AG04450 (cell line): Measurements from ENCODE around the gene GRB10. TPM values are rescaled to one million over a fixed set of nuclear protein-coding genes. Genes with fewer than 3 reads are reported as not detected.

Experiments used
- CTCF ChIA-PET: fragments of 300-600, 350-600 bp; formaldehyde crosslinking; extraction: SDS; loops from one replicate; lab custom pipeline; 2022; ENCODE audit warnings: antibody characterized with exemption, inconsistent platforms; lab: Charles Lee
- POLR2A ChIA-PET: fragments of 350-600 bp; formaldehyde crosslinking; extraction: SDS; loops from one replicate; lab custom pipeline; 2021; ENCODE audit warnings: antibody characterized with exemption, inconsistent platforms; lab: Yijun Ruan, JAX
- DNase-seq: peaks from one replicate; pipeline ENCODE4 v3.0.0-alpha.2; 2011; ENCODE audit warnings: low read depth, low spot score
- H3K27ac ChIP-seq: one replicate; pipeline ENCODE4 v1.5.1; 2012; ENCODE audit warnings: low read depth, low read length, control low read depth
- H3K27me3 ChIP-seq: one replicate; pipeline ENCODE4 v1.6.0; 2012; ENCODE audit warnings: low read length; ENCODE audit not compliant: control insufficient read depth, insufficient read depth
- H3K4me3 ChIP-seq: 2 replicates; pipeline ENCODE4 v1.5.1; 2011; ENCODE audit warnings: mild to moderate bottlenecking, low read depth, low read length, control low read depth
- H3K9me3 ChIP-seq: 2 replicates; pipeline ENCODE4 v1.5.1; 2012; ENCODE audit warnings: low read length; ENCODE audit not compliant: control insufficient read depth, insufficient read depth
- polyA plus RNA-seq: library from polyadenylated mRNA; depleted of rRNA; stranded (reverse); fragments of >200 nt; gene quantifications from 2 replicates; pipeline ENCODE4 v1.2.3, GENCODE V29; 2011; rRNA removed
- TF ChIP-seq, protein P1 (sequence below): IDR thresholded peaks from 2 replicates; pipeline ENCODE4 v1.5.1; 2011; ENCODE audit warnings: low read depth, low read length, control low read depth, inconsistent platforms

Gene GRB10
- polyA plus RNA-seq, 1 experiment = 8.0 TPM

DNA sequence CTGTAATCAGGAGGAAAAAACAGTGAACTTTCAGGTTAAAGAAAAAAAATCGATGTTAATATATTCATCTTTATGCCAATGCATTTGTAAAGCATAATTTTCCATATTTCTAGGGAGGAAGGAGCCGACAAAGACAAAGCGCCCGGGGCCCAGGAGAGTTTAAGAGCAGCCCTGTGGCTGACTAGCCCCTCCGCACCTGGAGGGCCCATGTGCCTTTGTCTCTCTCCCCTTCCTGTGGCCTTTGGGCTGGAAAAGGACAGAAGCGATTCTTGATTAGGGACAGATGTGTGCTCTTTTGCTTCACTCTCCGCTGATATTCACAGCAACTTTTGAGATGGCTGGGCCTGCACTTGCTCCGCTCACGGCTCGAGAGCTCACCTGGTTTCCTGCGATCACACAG lies 240.6 kb downstream of the GRB10 start:
- TF ChIP-seq, protein P1, sequence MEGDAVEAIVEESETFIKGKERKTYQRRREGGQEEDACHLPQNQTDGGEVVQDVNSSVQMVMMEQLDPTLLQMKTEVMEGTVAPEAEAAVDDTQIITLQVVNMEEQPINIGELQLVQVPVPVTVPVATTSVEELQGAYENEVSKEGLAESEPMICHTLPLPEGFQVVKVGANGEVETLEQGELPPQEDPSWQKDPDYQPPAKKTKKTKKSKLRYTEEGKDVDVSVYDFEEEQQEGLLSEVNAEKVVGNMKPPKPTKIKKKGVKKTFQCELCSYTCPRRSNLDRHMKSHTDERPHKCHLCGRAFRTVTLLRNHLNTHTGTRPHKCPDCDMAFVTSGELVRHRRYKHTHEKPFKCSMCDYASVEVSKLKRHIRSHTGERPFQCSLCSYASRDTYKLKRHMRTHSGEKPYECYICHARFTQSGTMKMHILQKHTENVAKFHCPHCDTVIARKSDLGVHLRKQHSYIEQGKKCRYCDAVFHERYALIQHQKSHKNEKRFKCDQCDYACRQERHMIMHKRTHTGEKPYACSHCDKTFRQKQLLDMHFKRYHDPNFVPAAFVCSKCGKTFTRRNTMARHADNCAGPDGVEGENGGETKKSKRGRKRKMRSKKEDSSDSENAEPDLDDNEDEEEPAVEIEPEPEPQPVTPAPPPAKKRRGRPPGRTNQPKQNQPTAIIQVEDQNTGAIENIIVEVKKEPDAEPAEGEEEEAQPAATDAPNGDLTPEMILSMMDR = no peak
- Histone ChIP-seq H3K4me3 (no peak overlapping the region), H3K27me3 (peaks cover 10% of the 10 kb centered on the region), H3K9me3 (no peaks in the 10 kb centered on the region; the same call in 1 of the 2 replicates), H3K27ac (no peak overlapping the region)
- DNase-seq = no peak
- CTCF ChIA-PET = no interaction called here
- POLR2A ChIA-PET = interaction anchor here (0.6 kb wide), 1 partner anchor 8 kb away, joined by 3 read pairs; no protein-coding TSS in a partner anchor

DNA sequence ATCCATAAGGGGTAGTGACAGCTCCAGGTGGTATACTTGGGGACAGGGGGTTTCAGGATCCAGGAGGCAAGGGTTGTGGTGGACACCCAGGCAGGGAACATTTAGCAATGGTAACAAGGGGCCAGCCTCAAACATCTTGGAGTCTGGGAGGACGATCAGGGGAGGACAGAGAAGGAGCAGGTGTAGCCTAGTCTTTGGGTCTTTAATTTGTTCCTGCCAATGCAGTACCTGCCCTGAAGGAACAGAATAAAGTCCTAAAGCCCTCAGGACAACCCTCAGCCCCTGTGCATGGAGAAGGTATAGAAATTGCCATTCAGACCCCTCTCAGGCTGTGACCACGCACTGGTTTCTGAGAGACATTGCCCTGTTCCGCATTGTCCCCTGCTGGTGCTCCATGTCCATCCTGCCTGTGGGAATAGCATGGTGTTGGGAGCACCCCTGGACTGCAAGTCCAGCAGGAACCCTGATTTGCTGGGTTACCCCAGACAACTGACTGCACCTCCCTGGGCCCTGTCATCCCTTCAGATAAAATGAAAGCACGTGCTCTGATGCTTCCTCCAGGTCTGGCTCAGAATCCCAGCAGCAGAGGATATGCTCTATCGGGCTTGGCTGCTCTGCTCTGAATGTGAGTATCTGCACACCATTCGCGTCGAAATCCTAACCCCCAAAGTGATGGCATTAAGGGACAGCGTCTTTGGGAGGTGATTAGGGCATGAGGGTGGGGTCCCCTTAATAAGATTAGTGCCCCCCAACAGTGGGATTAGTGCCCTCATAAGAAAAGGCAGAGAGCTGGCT lies 241.7 kb downstream of the GRB10 start:
- no peak for DNase-seq
- no peaks in the 10 kb centered on the region; the same call in 1 of the 2 replicates for H3K9me3 ChIP-seq
- ChIA-PET POLR2A (interaction anchor here (0.7 kb wide), 1 partner anchor 131 kb away, joined by 3 read pairs; no protein-coding TSS in a partner anchor), CTCF (interaction anchor here (1.3 kb wide), 1 partner anchor 622 kb away, joined by 3 read pairs; no protein-coding TSS in a partner anchor)
- peaks cover 10% of the 10 kb centered on the region for H3K27me3 ChIP-seq
- H3K27ac ChIP-seq = no peak overlapping the region
- no peak overlapping the region for H3K4me3 ChIP-seq
- TF ChIP-seq, protein P1 = no peak

Other genes starting within 250 kb of the GRB10 start
- gene DDC, start 217.5 kb downstream of the GRB10 start, polyA plus RNA-seq = not detected in 2 replicates